Sigmoid colon (tissue), 3 donors: ENCODE data around the gene SLC15A4.

Experiments
- CTCF ChIP-seq, 4 experiments: fragments of 450-650 bp in 3 of 4; fragments of 200-600 bp in 1 of 4; IDR thresholded peaks; one replicate each; pipeline ENCODE4 v1.5.1; 2016 to 2019; ENCODE audit warnings: antibody characterized with exemption in 4 of 4, mild to moderate bottlenecking in 3 of 4, moderate library complexity in 2 of 4
- POLR2A ChIP-seq, 2 donors: fragments of 450-650 bp; IDR thresholded peaks; one replicate each; pipeline ENCODE4 v1.6.1; 2016; ENCODE audit warnings: antibody characterized with exemption in 2 of 2, mild to moderate bottlenecking in 2 of 2, moderate library complexity in 2 of 2

GRCh38 chr12:128786741-128787391, 36.9 kb downstream of the SLC15A4 start:
- TF ChIP-seq CTCF (IDR thresholded peaks at IDR 0.05), result no peak
- TF ChIP-seq POLR2A (IDR thresholded peaks at IDR 0.05), result no peak
